Keratinocyte (primary cell): Measurements from ENCODE around the gene PDX1. TPM values are rescaled to one million over a fixed set of nuclear protein-coding genes. Genes with fewer than 3 reads are reported as not detected.

Source experiments
- DNase-seq: peaks from one replicate; pipeline ENCODE4 v3.0.0-alpha.2; 2011; ENCODE audit warnings: low read depth, missing footprints, low spot score
- FAIRE-seq: peaks from 2 replicates; lab custom pipeline; 2011; peaks lifted over from hg19 to GRCh38; lab: Jason Lieb, UNC
- H2AFZ ChIP-seq: 2 replicates; pipeline ENCODE4 v1.6.0; 2012; ENCODE audit warnings: low read length, control low read depth, inconsistent platforms; ENCODE audit not compliant: control insufficient read depth
- H3K27ac ChIP-seq: 2 replicates; pipeline ENCODE4 v1.5.1; 2011; ENCODE audit warnings: low read length; ENCODE audit not compliant: control insufficient read depth, insufficient read depth
- H3K27me3 ChIP-seq: 3 replicates; pipeline ENCODE4 v1.6.0; 2011; ENCODE audit warnings: low read length; ENCODE audit not compliant: control insufficient read depth, insufficient read depth; ENCODE audit errors: extremely low read depth
- H3K36me3 ChIP-seq, 2 experiments: 2 replicates in 1 of 2; 3 replicates in 1 of 2; pipeline ENCODE4 v1.5.1; 2011; ENCODE audit warnings: low read length in 2 of 2, mild to moderate bottlenecking in 1 of 2; ENCODE audit not compliant: control insufficient read depth in 2 of 2, insufficient read depth in 2 of 2; ENCODE audit errors: extremely low read depth in 1 of 2
- H3K4me1 ChIP-seq: 3 replicates; pipeline ENCODE4 v1.5.1; 2011; ENCODE audit warnings: low read length; ENCODE audit not compliant: control insufficient read depth, insufficient read depth; ENCODE audit errors: extremely low read depth
- H3K4me2 ChIP-seq: 3 replicates; pipeline ENCODE4 v1.6.0; 2011; ENCODE audit warnings: low read depth, low read length; ENCODE audit not compliant: control insufficient read depth, insufficient read depth; ENCODE audit errors: extremely low read depth
- H3K4me3 ChIP-seq, 3 experiments: fragments of 200-600 bp in 1 of 3; sonication (generic) in 1 of 3; 2 replicates in 2 of 3; 3 replicates in 1 of 3; pipeline ENCODE4 v1.5.1; 2011 to 2016; ENCODE audit warnings: low read length in 3 of 3, mild to moderate bottlenecking in 3 of 3, control low read depth in 2 of 3, inconsistent platforms in 1 of 3, low read depth in 1 of 3, mixed read lengths in 1 of 3, mixed run types in 1 of 3, moderate library complexity in 1 of 3; ENCODE audit not compliant: control insufficient read depth in 2 of 3, insufficient read depth in 2 of 3; ENCODE audit errors: extremely low read depth in 1 of 3
- H3K79me2 ChIP-seq: 2 replicates; pipeline ENCODE4 v1.6.0; 2012; ENCODE audit warnings: low read length; ENCODE audit not compliant: control insufficient read depth, insufficient read depth
- H3K9ac ChIP-seq: 3 replicates; pipeline ENCODE4 v1.6.0; 2011; ENCODE audit warnings: low read length; ENCODE audit not compliant: control insufficient read depth, insufficient read depth; ENCODE audit errors: extremely low read depth
- H3K9me1 ChIP-seq: 3 replicates; pipeline ENCODE4 v1.6.0; 2011; ENCODE audit warnings: low read length; ENCODE audit not compliant: control insufficient read depth, insufficient read depth; ENCODE audit errors: extremely low read depth
- H3K9me3 ChIP-seq: 2 replicates; pipeline ENCODE4 v1.5.1; 2012; ENCODE audit warnings: low read depth, low read length; ENCODE audit not compliant: control insufficient read depth
- H4K20me1 ChIP-seq: 3 replicates; pipeline ENCODE4 v1.6.0; 2011; ENCODE audit warnings: low read length; ENCODE audit not compliant: control insufficient read depth, insufficient read depth; ENCODE audit errors: extremely low read depth
- EZH2 ChIP-seq: IDR thresholded peaks from one replicate; pipeline ENCODE4 v1.6.1; 2012; ENCODE audit warnings: inconsistent platforms, mild to moderate bottlenecking, low read length, moderate library complexity
- dilution Hi-C: fragments of 300-500 bp; cut with MboI; formaldehyde crosslinking; loops from one replicate; pipeline ENCODE4 v1.7.0; 2020; ENCODE audit warnings: low sequenced_read_pairs; ENCODE audit not compliant: extremely low pct_ligation_motif_present
- polyA plus RNA-seq, 5 experiments: library from polyadenylated mRNA; depleted of rRNA in 3 of 5; stranded (reverse) in 3 of 5; stranded (forward) in 1 of 5; unstranded in 1 of 5; fragments of >200 nt; gene quantifications; 1 replicate in 1 of 5; 2 replicates in 3 of 5; 3 replicates in 1 of 5; pipeline versions ENCODE4 v1.2.1 to v1.2.3, GENCODE V29; 2011 to 2012; ENCODE audit warnings: missing spikeins in 2 of 5, low read depth in 1 of 5, low replicate concordance in 1 of 5
- TF ChIP-seq, protein P1 (sequence below), 3 experiments: IDR thresholded peaks in 1 of 3; conservative IDR thresholded peaks in 1 of 3; optimal IDR thresholded peaks in 1 of 3; 2 replicates in 2 of 3; 3 replicates in 1 of 3; pipeline versions ENCODE3 to v1.5.1; 2011; ENCODE audit warnings: low read length in 3 of 3, mild to moderate bottlenecking in 3 of 3, moderate library complexity in 2 of 3, control low read depth in 1 of 3, inconsistent platforms in 1 of 3; ENCODE audit not compliant: insufficient read depth in 2 of 3; ENCODE audit errors: extremely low read depth in 1 of 3

PDX1 gene
- polyA plus RNA-seq, 1 donor (not counting 4 experiments of a cell fraction or from before 2014, with no cell fraction given), result not detected

- H3K27me3 ChIP-seq, result peaks cover 100% of the 10 kb centered on the region
- peak; percentile 88 for TF ChIP-seq EZH2
- TF ChIP-seq, protein P1, sequence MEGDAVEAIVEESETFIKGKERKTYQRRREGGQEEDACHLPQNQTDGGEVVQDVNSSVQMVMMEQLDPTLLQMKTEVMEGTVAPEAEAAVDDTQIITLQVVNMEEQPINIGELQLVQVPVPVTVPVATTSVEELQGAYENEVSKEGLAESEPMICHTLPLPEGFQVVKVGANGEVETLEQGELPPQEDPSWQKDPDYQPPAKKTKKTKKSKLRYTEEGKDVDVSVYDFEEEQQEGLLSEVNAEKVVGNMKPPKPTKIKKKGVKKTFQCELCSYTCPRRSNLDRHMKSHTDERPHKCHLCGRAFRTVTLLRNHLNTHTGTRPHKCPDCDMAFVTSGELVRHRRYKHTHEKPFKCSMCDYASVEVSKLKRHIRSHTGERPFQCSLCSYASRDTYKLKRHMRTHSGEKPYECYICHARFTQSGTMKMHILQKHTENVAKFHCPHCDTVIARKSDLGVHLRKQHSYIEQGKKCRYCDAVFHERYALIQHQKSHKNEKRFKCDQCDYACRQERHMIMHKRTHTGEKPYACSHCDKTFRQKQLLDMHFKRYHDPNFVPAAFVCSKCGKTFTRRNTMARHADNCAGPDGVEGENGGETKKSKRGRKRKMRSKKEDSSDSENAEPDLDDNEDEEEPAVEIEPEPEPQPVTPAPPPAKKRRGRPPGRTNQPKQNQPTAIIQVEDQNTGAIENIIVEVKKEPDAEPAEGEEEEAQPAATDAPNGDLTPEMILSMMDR (optimal IDR thresholded peaks at IDR 0.05 in 1 of 3, IDR thresholded peaks at IDR 0.05 in 1 of 3, conservative IDR thresholded peaks at IDR 0.05 in 1 of 3; ENCODE audit: extremely low read depth in 1 of 3, insufficient read depth in 2 of 3, low read length in 3 of 3), result no peak
- no peaks in the 10 kb centered on the region for H4K20me1 ChIP-seq
- no peak overlapping the region for H3K4me3 ChIP-seq
- no peaks in the 10 kb centered on the region for H3K36me3 ChIP-seq
- dilution Hi-C loops, result loop anchor here (25.0 kb wide), 1 partner anchor 133 kb away; no protein-coding TSS in a partner anchor
- H3K4me2 ChIP-seq, result no peak overlapping the region
- no peak overlapping the region for H3K27ac ChIP-seq
- no peaks in the 10 kb centered on the region for H3K9me1 ChIP-seq
- H2AFZ ChIP-seq, result no peak overlapping the region
- H3K9me3 ChIP-seq, result no peaks in the 10 kb centered on the region
- no peaks in the 10 kb centered on the region for H3K79me2 ChIP-seq
- no peak for DNase-seq
- FAIRE-seq, result no peak
- H3K4me1 ChIP-seq, result no peaks in the 10 kb centered on the region
- H3K9ac ChIP-seq, result no peak overlapping the region
These were observed 50.8 kb downstream of the PDX1 start for GRCh38 chr13:27970382-27971235.

GRCh38 chr13:27971236-27971645, 51.4 kb downstream of the PDX1 start:
- H3K9ac ChIP-seq, result no peak overlapping the region
- H4K20me1 ChIP-seq, result no peaks in the 10 kb centered on the region
- dilution Hi-C loops, result loop anchor here (25.0 kb wide), 1 partner anchor 134 kb away; no protein-coding TSS in a partner anchor
- peaks cover 100% of the 10 kb centered on the region for H3K27me3 ChIP-seq
- no peaks in the 10 kb centered on the region for H3K36me3 ChIP-seq
- H3K4me1 ChIP-seq, result peaks cover 2% of the 10 kb centered on the region
- H3K27ac ChIP-seq, result no peak overlapping the region
- no peak overlapping the region for H2AFZ ChIP-seq
- H3K9me3 ChIP-seq, result no peaks in the 10 kb centered on the region
- no peak for DNase-seq
- FAIRE-seq, result no peak
- no peak for TF ChIP-seq EZH2
- TF ChIP-seq, protein P1 (optimal IDR thresholded peaks at IDR 0.05 in 1 of 3, IDR thresholded peaks at IDR 0.05 in 1 of 3, conservative IDR thresholded peaks at IDR 0.05 in 1 of 3; ENCODE audit: extremely low read depth in 1 of 3, insufficient read depth in 2 of 3, low read length in 3 of 3), result no peak
- H3K9me1 ChIP-seq, result no peaks in the 10 kb centered on the region
- H3K4me3 ChIP-seq, result no peak overlapping the region
- H3K79me2 ChIP-seq, result no peaks in the 10 kb centered on the region
- no peak overlapping the region for H3K4me2 ChIP-seq
